Stimulated activated naive CD4-positive, alpha-beta T cell treated with Interleukin-2 at 50 U/mL for 16 hours (primary cell): ENCODE results near the gene IGSF9.
A peak's percentile ranks its signal among the peaks of the same experiment; 100 is the strongest.

Source experiments
- DNase-seq: peaks from one replicate; lab custom pipeline; 2025; lab: John Stamatoyannopoulos, UW

IGSF9 gene

GRCh38 chr1:159944623-159945455, 574 bp downstream of the IGSF9 start:
- no peak for DNase-seq

DNA sequence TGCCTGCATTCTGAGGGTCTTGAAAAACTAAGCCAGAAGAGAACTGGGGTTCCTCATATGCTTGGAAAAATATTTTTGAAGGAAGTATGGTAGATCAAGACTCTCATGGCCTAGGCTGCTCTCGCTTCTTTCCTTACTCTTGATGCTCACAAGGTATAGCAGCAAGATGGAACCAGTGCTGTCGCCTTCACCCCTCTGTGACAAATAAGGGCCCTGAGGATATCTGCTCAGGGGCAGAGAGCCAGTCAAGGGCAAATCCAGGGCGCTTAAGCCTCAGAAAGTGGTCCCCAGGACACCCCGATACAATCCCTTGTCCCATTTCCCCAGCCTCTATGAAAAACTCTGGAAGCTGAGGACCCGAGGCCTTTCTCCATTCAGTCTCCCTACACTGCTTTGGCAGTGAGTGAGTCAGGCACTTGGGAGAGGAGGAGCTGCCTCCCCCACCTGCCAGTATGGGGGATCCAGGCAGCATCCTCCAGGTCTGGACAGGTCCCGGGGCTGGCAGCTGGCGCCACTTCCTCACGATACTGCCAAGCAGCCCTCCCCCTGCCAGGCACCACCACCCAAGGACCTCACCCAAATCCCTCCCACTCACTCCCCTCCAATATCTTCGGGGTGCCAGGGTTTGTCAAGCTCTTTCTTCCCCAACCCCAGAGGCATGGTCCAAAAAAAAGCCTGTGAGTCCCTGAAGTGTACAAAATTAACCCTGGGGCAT, 1.3 kb downstream of the IGSF9 start:
- DNase-seq: no peak

- no peak for DNase-seq
Observed at GRCh38 chr1:159943278-159943640, 2.2 kb downstream of the IGSF9 start.

- no peak for DNase-seq
Observed at GRCh38 chr1:159942632-159943277, 2.7 kb downstream of the IGSF9 start.

- DNase-seq: no peak
Observed at GRCh38 chr1:159941591-159942560, 3.5 kb downstream of the IGSF9 start.

DNA sequence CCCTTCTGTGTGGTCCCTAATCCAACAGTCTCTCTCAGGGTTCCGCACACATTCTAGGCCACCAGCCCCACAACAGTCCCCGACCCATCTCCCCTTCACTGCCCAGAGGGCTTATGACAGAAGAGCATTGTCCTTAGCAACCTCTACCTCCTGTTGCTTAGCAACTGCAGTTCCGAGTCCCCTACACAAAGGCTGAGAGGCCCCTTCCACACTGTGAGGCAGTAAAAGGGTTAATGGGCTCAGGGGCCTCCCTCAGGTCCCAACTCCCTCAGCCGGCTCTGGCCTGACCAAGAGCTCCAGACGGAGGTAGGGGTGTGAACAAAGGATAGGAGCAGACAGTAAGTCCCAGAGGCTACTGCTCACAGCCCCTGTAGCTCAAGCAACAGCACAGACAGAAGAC, 4.3 kb downstream of the IGSF9 start:
- DNase-seq: no peak

GRCh38 chr1:159940006-159940620, 5.3 kb downstream of the IGSF9 start:
- no peak for DNase-seq

DNA sequence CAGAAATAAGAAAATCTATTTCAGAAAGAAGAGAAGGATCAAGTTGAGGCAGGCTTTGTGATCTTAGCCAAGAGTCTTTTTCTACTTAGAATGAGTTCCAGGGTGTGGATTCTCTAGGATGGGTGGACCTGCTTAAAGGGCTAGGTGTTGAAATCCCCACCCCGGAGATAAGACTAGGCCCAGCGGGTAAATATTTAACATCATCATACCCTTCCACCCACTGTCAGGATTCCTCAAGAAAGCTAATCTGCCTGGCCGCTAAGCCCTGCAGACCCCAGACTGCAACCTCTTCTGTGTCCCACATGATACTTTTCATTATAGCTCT, 5.8 kb downstream of the IGSF9 start:
- no peak for DNase-seq

DNA sequence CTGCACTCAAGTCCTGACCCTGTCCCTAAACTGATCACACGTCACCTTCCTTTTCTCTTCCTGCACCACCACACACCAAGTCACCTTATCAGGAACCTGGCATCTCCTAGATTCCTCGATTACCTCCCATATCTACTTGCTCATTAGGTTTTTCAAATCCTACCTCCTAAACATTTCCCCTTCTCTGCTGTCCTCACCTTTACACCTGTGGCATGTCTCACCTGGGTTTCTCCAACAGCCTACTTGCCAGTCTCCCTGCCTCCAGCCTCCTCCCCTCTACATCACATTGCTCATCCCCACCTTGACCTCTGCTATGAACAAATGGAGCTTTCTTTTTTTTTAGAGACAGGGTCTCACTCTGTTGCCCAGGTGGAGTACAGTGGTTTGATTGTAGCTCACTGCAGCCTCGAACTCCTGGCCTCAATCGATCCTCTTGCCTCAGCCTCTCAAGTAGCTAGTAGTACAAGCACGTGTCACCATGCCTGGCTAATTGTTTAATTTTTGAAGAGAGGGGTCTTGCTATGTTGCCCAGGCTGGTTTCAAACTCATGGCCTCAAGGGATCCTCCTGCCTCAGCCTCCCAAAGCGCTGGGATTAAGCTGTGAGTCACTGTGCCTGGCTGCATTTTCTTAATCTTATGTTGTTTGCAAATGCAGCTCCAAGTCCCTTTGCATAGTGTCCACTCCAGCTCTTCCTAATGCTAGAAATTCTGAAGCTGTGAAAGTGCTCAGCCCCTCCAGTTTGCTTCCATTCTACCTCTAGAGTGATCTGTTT, 6.3 kb downstream of the IGSF9 start:
- DNase-seq: no peak

DNA sequence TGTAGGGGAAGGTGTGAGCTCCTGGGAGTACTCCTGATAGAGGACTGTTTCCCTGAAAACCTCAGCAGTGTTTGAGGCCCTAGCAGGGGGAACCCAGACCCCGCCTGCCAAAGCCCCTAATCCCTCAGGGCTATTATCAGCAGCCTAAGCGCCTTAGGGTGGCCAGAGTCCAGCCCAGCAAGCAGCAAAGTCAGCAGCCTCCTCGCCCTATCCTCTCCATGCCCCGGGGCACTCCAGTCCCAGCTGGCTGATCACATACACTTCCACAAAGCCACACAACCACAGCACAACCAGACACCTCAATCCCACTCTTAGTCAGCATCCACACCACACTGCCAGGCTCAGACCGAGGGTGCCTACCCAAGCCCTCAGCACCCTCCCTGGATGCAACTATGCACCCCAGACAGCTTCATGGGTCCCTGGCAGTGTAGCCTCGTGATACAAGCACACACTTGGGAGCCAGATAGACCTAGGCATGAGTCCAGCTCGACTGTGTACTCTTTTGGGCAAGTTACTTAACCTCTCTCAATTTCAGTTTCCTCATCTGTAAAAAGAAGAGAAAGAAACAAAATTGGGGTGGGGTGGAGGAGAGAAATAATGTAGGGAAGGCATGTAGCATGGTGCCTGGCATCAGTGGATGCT, 7.1 kb downstream of the IGSF9 start:
- DNase-seq: no peak

- no peak for DNase-seq
Observed at GRCh38 chr1:159937054-159937750, 8.2 kb downstream of the IGSF9 start.

- peak; percentile 75 for DNase-seq
Observed at GRCh38 chr1:159936273-159936904, 9.0 kb downstream of the IGSF9 start.

GRCh38 chr1:159935719-159936272, 9.6 kb downstream of the IGSF9 start:
- no peak for DNase-seq

DNA sequence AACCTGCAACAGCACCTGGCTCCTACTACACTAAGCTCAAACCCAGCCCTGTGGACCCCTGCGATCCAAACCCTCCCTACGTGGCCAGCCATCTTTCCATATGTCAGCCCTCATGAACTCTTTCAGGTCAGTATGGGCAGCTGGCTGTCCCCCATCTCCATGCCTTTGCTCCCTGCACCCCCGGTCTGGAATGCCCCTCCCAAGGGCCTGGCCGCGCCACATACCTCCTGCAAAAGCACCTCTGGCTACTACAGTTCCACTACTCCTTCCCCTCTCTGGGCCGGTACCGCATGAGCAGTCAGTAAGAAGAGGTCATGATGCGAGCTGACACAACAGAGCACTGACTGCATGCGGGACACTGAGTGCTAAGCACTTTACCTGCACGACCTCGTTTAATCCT, 10.1 kb downstream of the IGSF9 start:
- no peak for DNase-seq

- DNase-seq: no peak
Observed at GRCh38 chr1:159934136-159935039, 11.0 kb downstream of the IGSF9 start.

DNA sequence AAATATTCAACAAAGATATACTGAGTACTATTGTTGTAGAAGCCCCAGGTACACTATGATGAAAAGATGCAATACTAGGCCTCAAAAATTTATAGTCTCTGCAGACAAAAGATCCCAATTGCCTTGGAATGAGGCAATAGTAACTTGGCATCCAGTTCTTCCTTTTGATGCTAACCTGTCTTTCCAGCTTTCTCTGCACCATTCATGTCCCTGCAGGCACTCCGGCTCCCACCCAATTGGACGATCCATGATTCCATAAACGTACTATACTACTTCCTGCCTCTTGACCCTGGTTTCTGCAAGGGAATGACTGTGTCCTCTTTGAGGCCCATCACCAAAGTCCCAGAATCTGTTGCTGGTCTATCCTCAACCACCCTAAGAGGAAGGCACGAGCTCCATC, 12.1 kb downstream of the IGSF9 start:
- DNase-seq: no peak
